NCI-H1092 treated with DMSO at 0.1 percent for 48 hours (cell line): Measurements from ENCODE around the gene UMOD.
"Not testable (repeated sequence)": the region's sequence is repeated elsewhere in the genome, so short reads cannot be mapped to it uniquely, and the experiment has no call there.

Source experiments
- DNase-seq: peaks from one replicate; lab custom pipeline; 2025; lab: John Stamatoyannopoulos, UW

Gene UMOD

GRCh38 chr16:20363191-20363590 is 10.7 kb upstream of the UMOD start:
- no peak for DNase-seq

DNA sequence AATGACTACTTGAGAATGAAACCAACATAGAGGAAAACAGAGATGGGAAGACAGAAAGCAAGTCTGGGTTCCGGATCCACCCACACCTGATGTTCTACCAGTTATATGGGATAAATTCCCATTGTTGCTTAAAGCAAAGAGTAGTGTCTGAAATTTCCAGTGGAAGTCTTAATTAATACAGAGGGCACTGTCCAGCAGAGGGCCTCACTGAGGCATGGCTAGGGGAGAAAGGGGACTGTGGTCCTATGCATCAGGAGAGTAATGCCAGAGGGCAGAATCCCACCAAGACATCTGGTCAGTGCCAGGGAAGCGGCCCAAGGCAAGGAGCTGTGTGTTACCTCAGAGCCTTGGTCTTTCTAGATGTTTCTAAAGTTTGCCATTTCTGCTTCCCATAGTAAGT is 7.5 kb upstream of the UMOD start:
- DNase-seq = no peak

GRCh38 chr16:20355114-20355782 is 2.7 kb upstream of the UMOD start:
- no peak for DNase-seq

DNA sequence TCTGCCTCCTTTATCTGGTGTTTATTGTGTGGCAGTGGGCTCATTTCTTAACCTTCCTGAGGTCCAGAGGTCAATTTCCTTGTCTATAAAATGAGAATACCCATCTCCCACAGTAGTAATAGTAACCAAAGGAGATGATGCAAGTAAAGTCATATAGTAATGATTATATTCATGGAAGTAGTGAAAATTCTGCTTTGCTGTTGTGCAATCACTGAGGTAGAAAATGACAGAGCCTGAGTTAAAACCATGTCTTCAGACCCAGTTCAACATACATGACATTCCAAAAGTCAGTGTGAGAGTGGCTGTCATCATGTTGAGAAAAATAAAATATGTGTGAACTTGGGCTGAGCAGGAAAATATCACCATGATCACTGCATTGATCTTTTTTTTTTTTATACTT is 864 bp upstream of the UMOD start:
- DNase-seq = no peak

GRCh38 chr16:20349615-20350014 is 2.9 kb downstream of the UMOD start:
- no peak for DNase-seq

DNA sequence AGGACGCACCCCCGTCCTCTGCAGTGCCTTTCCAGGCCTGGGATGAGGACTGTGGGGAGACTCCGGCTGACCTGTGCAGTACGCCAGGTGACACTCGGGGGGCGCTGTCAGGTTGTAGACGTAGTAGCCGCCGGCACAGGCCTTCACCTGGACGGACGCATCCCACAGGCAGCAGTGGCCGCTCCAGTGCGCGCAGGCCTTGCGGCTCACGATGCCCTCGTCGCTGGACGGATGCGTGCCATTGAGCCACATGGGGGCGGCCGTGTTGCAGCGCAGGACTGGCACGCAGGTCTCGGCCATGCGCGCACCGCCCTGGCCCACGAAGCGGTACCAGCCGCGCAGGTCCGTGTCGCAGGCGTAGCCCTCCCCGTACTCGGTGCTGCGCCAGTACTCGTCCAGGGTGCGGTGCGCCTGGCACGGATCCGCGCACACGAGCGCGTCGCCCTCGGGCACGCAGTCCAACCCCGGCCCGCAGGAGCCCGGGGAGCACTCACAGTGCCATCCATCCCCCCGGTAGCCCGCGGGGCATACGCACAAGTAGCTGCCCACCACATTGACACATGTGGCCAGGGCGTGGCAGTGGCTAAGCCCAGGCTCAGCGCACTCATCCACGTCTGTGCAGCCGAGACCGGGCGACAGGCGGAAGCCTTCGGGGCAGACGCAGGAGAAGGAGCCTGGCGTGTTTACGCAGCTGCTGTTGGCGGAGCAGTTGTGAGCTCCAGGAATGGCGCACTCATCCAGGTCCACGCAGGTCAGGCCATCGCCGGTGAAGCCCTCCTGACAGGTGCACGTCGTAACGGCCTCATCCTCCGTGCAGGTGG is 3.9 kb downstream of the UMOD start:
- peak; percentile 48 for DNase-seq

DNA sequence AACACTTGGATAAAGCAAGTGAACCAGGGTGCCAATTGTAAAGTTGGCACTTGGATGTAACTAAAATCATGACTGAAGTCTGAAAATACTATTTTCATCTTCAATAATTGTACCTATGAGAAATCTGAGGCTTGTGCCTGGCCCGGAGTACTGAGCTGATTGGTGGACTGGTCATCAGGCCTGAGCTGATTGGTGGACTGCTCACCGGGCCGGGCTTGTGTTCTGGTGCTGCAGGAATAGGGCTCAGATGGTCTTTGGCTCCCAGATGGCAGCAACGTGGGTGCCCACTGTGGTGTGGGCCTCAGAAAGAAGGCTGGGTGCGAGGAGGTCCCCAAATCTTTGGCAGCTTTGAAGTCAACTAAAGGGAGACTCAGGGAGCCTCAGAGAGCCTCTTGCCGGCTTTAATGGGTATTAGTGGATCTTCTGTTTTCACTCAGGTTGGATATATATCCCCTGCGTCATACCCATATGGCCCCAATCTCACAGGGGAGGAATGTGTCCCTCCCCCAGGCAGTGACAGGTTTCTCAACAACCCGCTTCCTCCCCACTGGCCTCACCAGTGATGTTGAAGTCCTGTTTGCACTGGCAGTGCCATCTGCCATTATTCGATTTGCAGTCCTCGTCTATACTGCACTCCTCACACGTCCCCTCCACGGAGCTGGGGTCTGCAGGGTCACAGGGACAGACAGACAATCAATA is 4.7 kb downstream of the UMOD start:
- no peak for DNase-seq

DNA sequence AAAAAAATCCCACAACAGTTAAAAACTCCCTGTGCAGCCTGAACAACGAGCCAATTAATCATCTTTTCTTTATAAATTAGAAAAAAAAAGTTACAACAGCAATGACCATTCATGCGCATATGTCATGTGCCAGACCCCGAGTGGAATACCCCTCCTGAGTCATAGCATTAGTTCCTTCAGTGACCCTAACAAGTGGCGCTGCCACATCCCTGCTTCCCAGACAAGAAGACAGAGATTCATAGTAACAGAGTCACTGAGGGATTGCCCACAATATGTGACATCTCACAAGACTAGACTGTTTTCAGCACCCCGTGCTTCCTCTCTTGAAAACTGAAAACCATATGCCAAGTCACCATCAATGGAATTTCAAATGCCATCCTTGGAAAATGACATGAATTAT is 7.9 kb downstream of the UMOD start:
- no peak for DNase-seq

- no peak for DNase-seq
Measured at GRCh38 chr16:20339744-20340143, 12.8 kb downstream of the UMOD start.

DNA sequence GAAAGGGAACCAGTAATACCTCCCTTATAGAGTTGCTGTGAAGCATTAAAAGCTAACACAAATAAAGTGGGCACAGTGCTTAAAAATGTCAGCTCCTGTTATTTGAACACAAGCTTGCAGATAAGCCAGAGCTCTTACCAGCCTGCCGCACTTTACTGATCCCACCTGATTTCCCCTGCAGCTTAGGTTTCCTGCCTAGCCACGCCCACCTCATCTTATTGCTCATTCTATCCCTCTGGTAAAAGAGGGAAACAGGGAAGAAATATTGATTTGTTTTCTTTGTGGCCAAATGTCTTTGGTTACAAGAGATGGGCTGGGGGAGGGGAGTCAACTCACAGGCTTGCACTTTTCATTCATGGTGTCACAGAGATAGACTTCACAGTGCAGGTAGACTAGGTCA is 15.6 kb downstream of the UMOD start:
- no peak for DNase-seq

- DNase-seq = no peak
Measured at GRCh38 chr16:20334396-20334795, 18.1 kb downstream of the UMOD start.

DNA sequence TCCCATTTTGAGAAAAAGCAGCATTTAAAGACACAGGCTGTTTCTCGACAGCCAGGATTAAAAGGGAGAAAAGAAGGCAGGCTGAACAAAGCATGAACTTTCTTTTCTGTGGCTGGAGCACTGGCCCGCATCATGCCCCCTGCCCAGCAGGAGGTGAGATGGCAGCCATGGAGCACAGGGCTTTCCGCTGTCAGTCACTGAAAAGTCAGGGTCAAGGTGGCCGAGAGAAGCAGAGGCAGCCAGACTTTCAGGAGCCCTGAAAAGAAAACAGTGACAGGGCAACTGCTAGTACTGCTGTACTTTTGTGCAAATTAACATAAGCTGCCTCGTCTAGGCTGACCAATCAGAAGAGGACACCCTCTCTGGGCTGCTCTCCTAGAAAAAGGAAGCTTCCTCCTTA is 19.4 kb downstream of the UMOD start:
- DNase-seq = no peak

GRCh38 chr16:20332411-20332810 is 20.1 kb downstream of the UMOD start:
- no peak for DNase-seq

GRCh38 chr16:20331635-20332034 is 20.9 kb downstream of the UMOD start:
- no peak for DNase-seq

GRCh38 chr16:20329392-20330138 is 22.9 kb downstream of the UMOD start:
- DNase-seq = no peak

DNA sequence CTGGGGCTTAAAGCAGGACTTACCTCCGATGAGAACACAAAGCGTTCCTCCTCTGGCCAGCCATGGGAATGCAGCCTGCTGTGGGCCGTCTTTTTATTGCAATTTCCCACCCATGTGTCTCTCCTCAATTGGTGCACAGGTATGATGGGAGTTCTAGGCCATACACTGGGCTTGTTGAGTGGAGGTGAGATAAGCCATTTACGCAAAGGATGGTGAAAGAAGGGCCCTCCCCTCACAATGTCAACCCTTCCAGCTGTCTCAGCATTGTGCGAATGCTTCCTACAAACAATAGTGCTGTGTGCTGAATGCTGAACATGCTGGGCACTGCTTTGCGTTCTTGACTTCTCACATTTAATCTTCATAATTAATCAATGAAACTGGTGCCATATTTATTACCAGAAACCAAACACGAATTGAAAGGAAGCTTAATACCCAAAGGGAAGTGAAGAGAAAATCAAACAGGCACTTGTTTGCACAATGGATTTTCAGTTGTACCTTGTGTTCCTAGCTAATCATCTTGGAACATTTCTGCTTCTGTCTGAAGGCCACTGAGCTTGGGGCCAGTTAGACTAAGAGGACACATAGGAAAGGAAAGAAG is 25.0 kb downstream of the UMOD start, which contains the start of gene GP2:
TSS of gene GP2 (minus strand) at position 70 of the 598 bp plus-strand sequence. CDS start 1,082 bp downstream, outside the sequence.
- peak; percentile 46 for DNase-seq

DNA sequence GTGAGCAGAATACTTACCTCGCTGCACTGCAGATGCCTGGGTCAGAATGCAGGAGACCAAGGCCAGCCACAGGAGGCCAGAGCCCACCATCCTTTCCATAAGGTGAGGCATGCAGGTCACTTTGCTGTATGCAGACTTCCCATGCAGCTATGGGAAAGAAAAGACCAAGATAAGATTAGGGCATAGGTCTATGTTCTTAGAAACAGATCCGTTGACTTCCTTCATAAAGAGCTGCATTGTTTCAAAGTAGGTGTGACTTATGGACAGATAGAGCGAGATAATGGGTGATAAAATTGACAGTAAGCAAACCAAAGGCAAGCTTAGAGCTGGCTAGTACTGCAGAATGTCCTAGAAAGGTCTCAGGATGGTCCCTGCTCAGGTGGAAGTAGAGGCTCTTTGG is 26.2 kb downstream of the UMOD start:
- DNase-seq = no peak

DNA sequence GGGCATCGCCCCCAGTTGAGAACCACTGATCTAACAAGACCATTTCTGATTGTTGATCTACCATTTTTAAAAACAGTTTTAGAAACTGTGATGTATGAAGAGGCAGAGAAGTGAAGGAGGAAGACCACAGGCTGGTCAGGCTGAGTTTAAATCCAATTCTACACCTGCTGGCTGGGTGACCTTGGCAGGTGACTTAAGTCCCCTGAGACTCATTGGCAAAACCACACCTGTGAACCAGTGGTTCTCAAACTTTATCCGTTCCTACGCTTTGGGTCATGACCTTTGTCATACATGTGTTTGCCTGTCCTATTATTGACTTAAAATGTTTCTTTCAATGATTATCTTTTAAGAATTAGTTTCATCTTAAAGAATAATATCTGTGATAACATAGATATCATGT is 27.5 kb downstream of the UMOD start:
- no peak for DNase-seq

DNA sequence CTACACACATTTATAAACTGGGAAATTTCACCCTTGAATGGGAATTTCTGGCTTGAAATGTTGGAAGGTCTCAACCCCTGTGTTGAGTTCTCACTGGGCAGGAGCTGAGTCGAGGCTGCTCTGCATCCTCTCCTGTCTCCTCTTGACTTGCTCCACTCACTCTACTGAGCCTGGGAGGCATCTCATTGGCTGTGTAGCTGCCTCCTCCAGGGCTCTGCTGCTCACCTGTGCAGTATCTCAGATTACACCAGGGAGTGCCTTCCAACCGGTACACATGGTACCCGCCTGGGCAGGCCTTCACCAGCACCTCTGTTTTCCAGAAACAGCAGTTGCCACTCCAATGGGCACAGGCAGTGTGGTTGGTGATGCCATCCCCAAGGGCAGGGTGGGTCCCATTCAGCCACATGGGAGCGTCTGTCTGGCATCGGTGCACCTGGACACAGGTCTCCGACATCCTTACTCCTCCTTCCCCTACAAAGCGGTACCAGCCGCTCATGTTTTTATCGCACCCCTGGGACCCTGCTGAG is 28.9 kb downstream of the UMOD start:
- DNase-seq = no peak

GRCh38 chr16:20322696-20323095 is 29.8 kb downstream of the UMOD start:
- DNase-seq = no peak

- DNase-seq = no peak
Measured at GRCh38 chr16:20321671-20322070, 30.8 kb downstream of the UMOD start.

DNA sequence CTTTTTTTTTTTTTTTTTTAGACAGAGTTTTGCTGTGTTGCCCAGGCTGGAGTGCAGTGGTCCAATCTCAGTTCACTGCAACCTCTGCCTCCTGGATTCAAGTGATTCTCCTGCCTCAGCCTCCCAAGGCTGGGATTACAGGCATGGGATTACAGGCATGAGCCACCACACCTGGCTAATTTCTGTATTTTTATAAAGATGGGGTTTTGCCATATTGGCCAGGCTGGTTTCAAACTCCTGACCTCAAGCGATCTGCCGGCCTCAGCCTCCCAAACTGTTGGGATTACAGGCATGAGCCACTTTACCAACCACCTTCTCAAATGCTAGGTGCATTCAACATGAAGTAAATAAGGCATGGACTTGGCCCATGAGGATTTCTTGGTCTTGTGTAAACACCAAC is 31.5 kb downstream of the UMOD start:
- not testable (repeated sequence) for DNase-seq
